B cell (primary cell): Measurements from ENCODE around the gene RGS14. TPM values are rescaled to one million over a fixed set of nuclear protein-coding genes. Genes with fewer than 3 reads are reported as not detected.
A peak's percentile ranks its signal among the peaks of the same experiment; 100 is the strongest.

Experiments
- ATAC-seq: fragments of 200-7000 bp; cut with Tn5 transposase; one replicate; pipeline ENCODE4 v1.10.0; 2021; ENCODE audit warnings: low read depth, mild to moderate bottlenecking, moderate number of reproducible peaks, moderate library complexity
- CTCF ChIA-PET: fragments of 350-600 bp; sonication (Branson Sonifier 250); formaldehyde crosslinking; loops from one replicate; lab custom pipeline; 2021; ENCODE audit warnings: antibody characterized with exemption, inconsistent platforms; lab: Charles Lee
- POLR2A ChIA-PET: fragments of 350-600 bp; sonication (Branson Sonifier 250); formaldehyde crosslinking; loops from one replicate; lab custom pipeline; 2021; ENCODE audit warnings: antibody characterized with exemption; lab: Charles Lee
- DNase-seq: peaks from one replicate; pipeline ENCODE4 v3.0.0; 2013
- H2AFZ ChIP-seq: 2 replicates; pipeline ENCODE4 v1.6.1; 2012; ENCODE audit warnings: mild to moderate bottlenecking, low read depth, low read length; ENCODE audit not compliant: insufficient read depth, poor library complexity, severe bottlenecking
- H3K27ac ChIP-seq, 2 donors: 1 replicate in 1 of 2; 2 replicates in 1 of 2; pipeline ENCODE4 v1.5.1; 2012 to 2013; ENCODE audit warnings: low read length in 2 of 2, mild to moderate bottlenecking in 2 of 2, moderate library complexity in 1 of 2
- H3K27me3 ChIP-seq, 4 experiments: fragments of 200-600 bp in 1 of 4; sonication (generic) in 1 of 4; replicated peaks in 1 of 4; 1 replicate in 2 of 4; 2 replicates in 2 of 4; pipeline versions ENCODE4 v1.6.1 to v1.7.0; 2013 to 2016; ENCODE audit warnings: low read length in 3 of 4, mild to moderate bottlenecking in 2 of 4, mixed read lengths in 1 of 4, moderate library complexity in 1 of 4; ENCODE audit not compliant: insufficient read depth in 4 of 4, control insufficient read depth in 3 of 4; ENCODE audit errors: control extremely low read depth in 1 of 4
- H3K36me3 ChIP-seq, 2 experiments: replicated peaks in 1 of 2; 1 replicate in 1 of 2; 2 replicates in 1 of 2; pipeline versions ENCODE4 v1.6.1 to v1.7.1; 2013; ENCODE audit warnings: low read length in 1 of 2; ENCODE audit not compliant: insufficient read depth in 2 of 2, control insufficient read depth in 1 of 2; ENCODE audit errors: control extremely low read depth in 1 of 2, extremely low read depth in 1 of 2
- H3K4me1 ChIP-seq, 2 donors: fragments of 200-600 bp in 1 of 2; sonication (generic) in 1 of 2; 1 replicate in 1 of 2; 2 replicates in 1 of 2; pipeline versions ENCODE4 v1.5.1 to v1.6.1; 2013 to 2017; ENCODE audit warnings: low read length in 2 of 2; ENCODE audit not compliant: control insufficient read depth in 2 of 2, insufficient read depth in 2 of 2
- H3K4me2 ChIP-seq: replicated peaks from 2 replicates; pipeline ENCODE3; 2012; ENCODE audit warnings: mild to moderate bottlenecking, low read depth, low read length; ENCODE audit not compliant: poor library complexity, severe bottlenecking
- H3K4me3 ChIP-seq, 5 experiments: fragments of 200-600 bp in 1 of 5; sonication (generic) in 1 of 5; 1 replicate in 3 of 5; 2 replicates in 2 of 5; pipeline versions ENCODE4 v1.5.1 to v1.7.0; 2011 to 2016; ENCODE audit warnings: low read length in 4 of 5, mild to moderate bottlenecking in 4 of 5, low read depth in 2 of 5, control low read depth in 1 of 5, moderate library complexity in 1 of 5; ENCODE audit not compliant: insufficient read depth in 1 of 5; ENCODE audit errors: control extremely low read depth in 1 of 5, extremely low read depth in 1 of 5
- H3K79me2 ChIP-seq: fragments of 200-600 bp; sonication (generic); one replicate; pipeline ENCODE4 v1.6.0; 2016; ENCODE audit warnings: low read length; ENCODE audit not compliant: control insufficient read depth, insufficient read depth
- H3K9ac ChIP-seq: fragments of 200-600 bp; sonication (generic); 2 replicates; pipeline ENCODE4 v1.6.1; 2017; ENCODE audit warnings: mild to moderate bottlenecking, low read length, moderate library complexity
- H3K9me3 ChIP-seq, 3 donors: one replicate each; pipeline versions ENCODE4 v1.6.1 to v1.7.1; 2013; ENCODE audit warnings: low read length in 2 of 3; ENCODE audit not compliant: control insufficient read depth in 2 of 3, insufficient read depth in 1 of 3; ENCODE audit errors: control extremely low read depth in 1 of 3
- H4K20me1 ChIP-seq: 2 replicates; pipeline ENCODE4 v1.6.0; 2012; ENCODE audit warnings: mild to moderate bottlenecking, low read length; ENCODE audit not compliant: insufficient read depth, control insufficient read depth, poor library complexity, severe bottlenecking
- H3K27ac Mint-ChIP-seq: one replicate; pipeline ENCODE4 v1.8.0; 2021; ENCODE audit warnings: mixed read lengths
- H3K27me3 Mint-ChIP-seq: one replicate; pipeline ENCODE4 v1.8.0; 2021; ENCODE audit warnings: mixed read lengths
- H3K4me1 Mint-ChIP-seq: one replicate; pipeline ENCODE4 v1.8.0; 2021; ENCODE audit warnings: mixed read lengths
- H3K4me3 Mint-ChIP-seq: one replicate; pipeline ENCODE4 v1.8.0; 2021; ENCODE audit warnings: mixed read lengths
- H3K9me3 Mint-ChIP-seq: one replicate; pipeline ENCODE4 v1.8.0; 2022; ENCODE audit warnings: mixed read lengths; ENCODE audit not compliant: insufficient read depth
- CTCF ChIP-seq: fragments of 200-600 bp; IDR thresholded peaks from one replicate; pipeline ENCODE4 v1.8.0; 2022; ENCODE audit warnings: antibody characterized with exemption, mild to moderate bottlenecking
- EZH2 ChIP-seq: IDR thresholded peaks from 2 replicates; pipeline ENCODE4 v1.6.1; 2012; ENCODE audit warnings: borderline replicate concordance, low read depth, mild to moderate bottlenecking, moderate library complexity, low read length; ENCODE audit not compliant: insufficient read depth, poor library complexity, severe bottlenecking
- WGBS: methylation state at CpG from one replicate; pipeline ENCODE4 v1.1.5; 2013; ENCODE audit warnings: missing lambda C conversion rate; ENCODE audit not compliant: insufficient coverage; 5-methylcytosine and 5-hydroxymethylcytosine counted together
- intact Hi-C: fragments of 100-400 bp; cut with micrococcal nuclease; formaldehyde crosslinking; loops from one replicate; pipeline ENCODE4 v1.10.0; 2022
- polyA plus RNA-seq: library from polyadenylated mRNA; depleted of rRNA; stranded (reverse); fragments of >200 nt; gene quantifications from 2 replicates; pipeline ENCODE4 v1.2.3, GENCODE V29; 2012
- total RNA-seq, 2 donors: library from RNA; stranded (reverse); fragments of 120-200 nt in 1 of 2; gene quantifications; 1 replicate in 1 of 2; 2 replicates in 1 of 2; pipeline versions ENCODE4 v1.2.3 to v1.2.4, GENCODE V29; 2013 to 2022

Gene RGS14
- total and polyA plus RNA-seq, 2 donors (not counting 1 experiment from before 2014, with no cell fraction given) = 85.8 to 184 TPM

GRCh38 chr5:177357146-177357458 is 622 bp upstream of the RGS14 start:
- H3K9me3 Mint-ChIP-seq = no peaks in the 10 kb centered on the region
- peak overlapping the region; percentile 95 for H3K27ac Mint-ChIP-seq
- H3K27ac ChIP-seq = peak overlapping the region; percentile 62 to 80
- H3K9ac ChIP-seq = peak overlapping the region; percentile 89
- DNase-seq (no peak), ATAC-seq (no peak)
- no peak for TF ChIP-seq EZH2
- no peak for TF ChIP-seq CTCF
- peaks cover 52 to 60% of the 10 kb centered on the region in 2 donors for H3K4me1 ChIP-seq
- H4K20me1 ChIP-seq = peaks cover 37% of the 10 kb centered on the region
- ChIA-PET CTCF (interaction anchor here (1.0 to 7.2 kb wide), 4 partner anchors 14 to 48 kb away, joined by 3 to 60 read pairs (median 3); no protein-coding TSS in a partner anchor), POLR2A (interaction anchor here (0.5 kb wide), 1 partner anchor 75 kb away, joined by 3 read pairs; no protein-coding TSS in a partner anchor)
- H3K9me3 ChIP-seq = no peaks in the 10 kb centered on the region
- H3K4me3 Mint-ChIP-seq = peak overlapping the region; percentile 87
- H3K4me2 ChIP-seq = peak overlapping the region; percentile 99
- intact Hi-C loops = loop anchor here (1.0 to 2.0 kb wide), 4 partner anchors 14 to 224 kb away; partner anchors contain the start of gene NSD1
- peak overlapping the region; percentile 79 for H2AFZ ChIP-seq
- peak overlapping the region; percentile 74 to 96 (median 92) for H3K4me3 ChIP-seq
- peaks cover 0 to 16% of the 10 kb centered on the region in 2 experiments for H3K36me3 ChIP-seq
- H3K27me3 ChIP-seq = no peaks in the 10 kb centered on the region
- peaks cover 72% of the 10 kb centered on the region for H3K4me1 Mint-ChIP-seq
- no peaks in the 10 kb centered on the region for H3K27me3 Mint-ChIP-seq
- 20% methylated on average over 1 of the region's 5 CpGs for WGBS
- peaks cover 46% of the 10 kb centered on the region for H3K79me2 ChIP-seq

GRCh38 chr5:177358370-177358819 is 671 bp downstream of the RGS14 start:
- intact Hi-C loops = no loop called here
- POLR2A ChIA-PET = no interaction called here

More at GRCh38 chr5:177358370-177358819, 671 bp downstream of the RGS14 start:
- H4K20me1 ChIP-seq = peaks cover 50% of the 10 kb centered on the region
- Mint-ChIP-seq H3K4me3 (peak overlapping the region; percentile 87), H3K27ac (peak overlapping the region; percentile 95), H3K27me3 (no peaks in the 10 kb centered on the region), H3K4me1 (peaks cover 78% of the 10 kb centered on the region), H3K9me3 (no peaks in the 10 kb centered on the region)
- ATAC-seq (no peak), DNase-seq (no peak)
- CTCF ChIA-PET = interaction anchor here (1.0 to 7.2 kb wide), 6 partner anchors 13 to 97 kb away, joined by 3 to 60 read pairs (median 3); no protein-coding TSS in a partner anchor
- peaks cover 61 to 68% of the 10 kb centered on the region in 2 donors for H3K4me1 ChIP-seq
- H3K9ac ChIP-seq = peak overlapping the region; percentile 89
- peaks cover 59% of the 10 kb centered on the region for H3K79me2 ChIP-seq
- peak overlapping the region; percentile 79 for H2AFZ ChIP-seq
- H3K36me3 ChIP-seq = peaks cover 0 to 16% of the 10 kb centered on the region in 2 experiments
- peak overlapping the region; percentile 74 to 96 (median 92) for H3K4me3 ChIP-seq
- peak overlapping the region; percentile 99 for H3K4me2 ChIP-seq
- H3K27me3 ChIP-seq = no peaks in the 10 kb centered on the region
- TF ChIP-seq EZH2 (no peak), CTCF (no peak)
- 4% methylated on average over 5 of the region's 5 CpGs for WGBS
- H3K27ac ChIP-seq = peak overlapping the region; percentile 62 to 80
- H3K9me3 ChIP-seq = no peaks in the 10 kb centered on the region
